Stimulated activated naive CD8-positive, alpha-beta T cell treated with anti-CD3 and anti-CD28 coated beads, Interleukin-15, Interleukin-2, amounts not matched to agents 100 ng/mL and 50 ng/mL, for 24 hours (primary cell): ENCODE measurements around the gene NPAS3.

Source experiments
- H3K27ac Mint-ChIP-seq: one replicate; pipeline ENCODE4 v1.8.0; 2021; ENCODE audit warnings: mild to moderate bottlenecking, mixed read lengths
- H3K27me3 Mint-ChIP-seq: one replicate; pipeline ENCODE4 v1.8.0; 2021; ENCODE audit warnings: mixed read lengths
- H3K36me3 Mint-ChIP-seq: one replicate; pipeline ENCODE4 v1.8.0; 2021; ENCODE audit warnings: low read depth, mixed read lengths
- H3K4me1 Mint-ChIP-seq: one replicate; pipeline ENCODE4 v1.8.0; 2021; ENCODE audit warnings: low read depth, mixed read lengths
- H3K4me3 Mint-ChIP-seq: one replicate; pipeline ENCODE4 v1.8.0; 2021; ENCODE audit warnings: mild to moderate bottlenecking, mixed read lengths
- H3K9me3 Mint-ChIP-seq: one replicate; pipeline ENCODE4 v1.8.0; 2021; ENCODE audit warnings: mixed read lengths

NPAS3 gene

DNA sequence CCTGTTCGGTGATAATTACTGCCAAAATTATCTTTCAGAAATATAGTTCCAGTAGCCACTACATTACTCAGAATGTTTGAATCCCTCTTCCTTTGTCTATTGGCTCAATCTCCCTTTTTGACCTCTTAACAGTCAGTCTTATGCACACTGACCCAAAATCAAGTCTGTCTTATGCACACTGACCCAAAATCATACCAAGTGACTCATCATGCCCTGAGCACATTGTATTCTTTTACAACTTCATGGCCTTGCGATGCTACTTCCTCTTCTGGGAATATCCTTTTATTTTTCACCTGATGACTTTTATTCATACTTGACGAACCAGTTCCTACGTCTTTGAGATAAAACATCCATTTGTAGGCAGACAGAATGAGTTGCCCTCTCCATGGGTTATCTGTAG is 182.3 kb downstream of the NPAS3 start:
- Mint-ChIP-seq H3K4me1 (no peaks in the 10 kb centered on the region), H3K36me3 (no peaks in the 10 kb centered on the region), H3K27me3 (no peaks in the 10 kb centered on the region), H3K9me3 (no peaks in the 10 kb centered on the region), H3K4me3 (no peak overlapping the region), H3K27ac (no peak overlapping the region)

DNA sequence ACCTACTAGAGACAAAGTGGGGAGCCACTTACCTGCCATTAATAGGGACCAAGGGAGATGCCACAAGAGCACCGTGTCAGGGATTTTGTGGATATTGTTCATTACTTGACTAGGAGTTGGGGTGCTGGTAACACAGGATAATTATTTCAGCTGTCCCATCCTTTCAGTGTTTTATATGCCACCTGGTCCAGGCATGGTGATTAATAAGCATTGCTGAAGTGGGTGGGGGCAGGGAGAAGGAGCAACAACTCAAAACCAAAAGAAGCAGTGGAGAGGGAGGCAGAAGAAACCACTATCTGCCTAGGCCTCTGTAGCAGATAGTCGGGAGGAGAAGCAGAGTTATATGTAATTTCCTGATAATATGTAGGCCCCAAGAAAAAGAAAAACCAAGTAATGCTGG is 184.6 kb downstream of the NPAS3 start:
- no peaks in the 10 kb centered on the region for H3K27me3 Mint-ChIP-seq
- no peaks in the 10 kb centered on the region for H3K36me3 Mint-ChIP-seq
- H3K9me3 Mint-ChIP-seq, result no peaks in the 10 kb centered on the region
- H3K4me1 Mint-ChIP-seq, result no peaks in the 10 kb centered on the region
- H3K4me3 Mint-ChIP-seq, result no peak overlapping the region
- no peak overlapping the region for H3K27ac Mint-ChIP-seq

DNA sequence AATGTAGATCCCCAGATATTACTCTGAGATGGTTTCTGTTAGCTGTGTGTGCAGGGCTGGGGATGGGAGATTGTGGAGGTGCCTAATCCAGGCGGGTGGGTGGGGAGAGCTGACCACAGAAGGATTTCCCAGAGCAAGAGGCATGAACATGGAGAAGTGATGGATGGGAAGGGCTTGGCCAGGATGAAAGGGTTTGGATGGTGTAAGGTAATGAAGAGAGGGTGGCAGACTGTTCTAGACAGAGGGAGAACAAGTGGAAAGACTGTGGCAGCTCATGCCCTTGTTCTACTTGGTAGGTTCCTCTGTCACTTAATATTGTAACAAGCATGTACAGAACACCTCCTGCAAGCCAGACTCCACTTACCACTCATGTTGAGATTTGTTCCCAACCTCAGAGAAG is 187.8 kb downstream of the NPAS3 start:
- Mint-ChIP-seq H3K4me3 (no peak overlapping the region), H3K4me1 (no peaks in the 10 kb centered on the region), H3K9me3 (no peaks in the 10 kb centered on the region), H3K27me3 (no peaks in the 10 kb centered on the region), H3K36me3 (no peaks in the 10 kb centered on the region), H3K27ac (no peak overlapping the region)

DNA sequence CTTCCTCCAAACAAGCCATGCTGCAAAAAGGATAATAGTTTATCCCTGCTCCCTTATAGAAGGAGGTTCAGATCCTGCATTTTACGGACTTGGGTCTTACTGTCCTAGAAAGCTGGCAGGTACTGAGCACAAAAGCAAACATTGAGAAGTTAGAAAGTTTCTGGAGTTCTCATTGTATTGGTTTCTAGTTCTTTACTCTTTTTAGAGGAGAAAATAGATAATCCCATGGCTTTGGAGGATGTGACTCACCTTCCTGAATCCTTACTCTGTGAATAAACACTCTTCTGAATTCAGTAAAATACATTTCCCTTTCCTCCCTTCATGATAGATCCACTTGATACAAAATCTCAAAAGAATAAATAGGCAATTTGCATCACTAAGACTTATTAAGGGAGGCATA is 188.9 kb downstream of the NPAS3 start:
- no peaks in the 10 kb centered on the region for H3K36me3 Mint-ChIP-seq
- peaks cover 7% of the 10 kb centered on the region for H3K9me3 Mint-ChIP-seq
- no peaks in the 10 kb centered on the region for H3K27me3 Mint-ChIP-seq
- no peak overlapping the region for H3K27ac Mint-ChIP-seq
- H3K4me1 Mint-ChIP-seq, result no peaks in the 10 kb centered on the region
- no peak overlapping the region for H3K4me3 Mint-ChIP-seq

DNA sequence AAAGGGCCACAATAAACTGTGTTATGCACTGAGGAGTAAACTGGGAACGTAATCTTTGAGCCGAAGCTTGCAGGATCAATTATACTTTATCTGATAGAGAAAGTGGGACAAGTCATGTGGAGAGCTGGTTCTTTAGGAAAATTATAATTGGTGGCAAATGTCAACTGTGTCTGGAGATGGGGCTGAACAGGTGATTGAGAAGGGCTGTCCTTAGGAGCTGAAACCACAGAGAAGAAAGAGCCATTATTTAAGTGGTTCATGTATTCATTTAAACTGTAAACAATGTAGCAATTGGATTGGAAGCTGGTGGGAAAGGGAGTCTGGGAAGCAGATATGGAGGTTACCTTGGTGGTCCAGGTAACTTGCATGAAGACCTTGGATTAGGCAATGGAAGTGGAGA is 193.1 kb downstream of the NPAS3 start:
- H3K27ac Mint-ChIP-seq, result no peak overlapping the region
- H3K36me3 Mint-ChIP-seq, result no peaks in the 10 kb centered on the region
- H3K27me3 Mint-ChIP-seq, result no peaks in the 10 kb centered on the region
- H3K4me3 Mint-ChIP-seq, result no peak overlapping the region
- H3K4me1 Mint-ChIP-seq, result no peaks in the 10 kb centered on the region
- peaks cover 7% of the 10 kb centered on the region for H3K9me3 Mint-ChIP-seq

DNA sequence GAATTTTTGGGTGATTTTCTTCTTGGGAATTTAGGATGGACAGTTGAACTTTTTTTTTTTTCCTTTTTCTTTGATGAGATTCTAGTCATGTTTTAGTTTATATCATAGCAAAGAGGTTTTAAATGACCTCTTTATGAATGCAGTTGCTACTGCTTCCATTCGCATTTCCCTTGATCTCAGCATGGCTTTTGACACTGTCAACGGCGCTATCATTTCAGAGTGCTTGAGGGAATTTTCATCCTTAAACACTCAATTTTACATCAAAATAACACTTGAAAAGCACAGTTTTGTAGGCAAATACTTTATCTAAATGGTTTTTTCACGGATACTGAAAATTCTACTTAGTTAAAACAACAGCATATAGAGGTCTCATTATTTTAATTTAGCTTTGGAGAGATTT is 195.5 kb downstream of the NPAS3 start:
- Mint-ChIP-seq H3K27ac (no peak overlapping the region), H3K36me3 (no peaks in the 10 kb centered on the region), H3K4me1 (no peaks in the 10 kb centered on the region), H3K4me3 (no peak overlapping the region), H3K27me3 (no peaks in the 10 kb centered on the region), H3K9me3 (peaks cover 7% of the 10 kb centered on the region)

DNA sequence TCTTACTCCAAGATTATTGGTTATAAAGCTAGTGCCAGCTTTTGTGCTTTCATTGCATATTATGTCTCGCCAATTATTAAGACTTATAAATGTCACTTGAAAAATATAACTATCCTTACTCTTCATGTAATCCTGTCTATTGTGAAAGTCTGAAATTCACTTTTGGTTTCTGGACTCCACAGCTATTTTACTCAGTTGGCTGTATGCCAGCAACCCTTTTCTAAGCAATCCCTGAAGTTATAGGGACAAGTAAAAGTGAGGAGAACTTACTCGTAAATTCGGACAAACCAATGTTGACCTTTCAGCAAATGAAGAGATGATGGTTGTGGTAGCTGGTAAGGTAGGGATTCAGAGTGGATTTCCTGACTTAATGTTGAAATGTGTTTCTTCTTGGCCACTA is 196.3 kb downstream of the NPAS3 start:
- no peaks in the 10 kb centered on the region for H3K27me3 Mint-ChIP-seq
- no peak overlapping the region for H3K27ac Mint-ChIP-seq
- no peaks in the 10 kb centered on the region for H3K36me3 Mint-ChIP-seq
- H3K4me3 Mint-ChIP-seq, result no peak overlapping the region
- H3K9me3 Mint-ChIP-seq, result peaks cover 7% of the 10 kb centered on the region
- H3K4me1 Mint-ChIP-seq, result no peaks in the 10 kb centered on the region

DNA sequence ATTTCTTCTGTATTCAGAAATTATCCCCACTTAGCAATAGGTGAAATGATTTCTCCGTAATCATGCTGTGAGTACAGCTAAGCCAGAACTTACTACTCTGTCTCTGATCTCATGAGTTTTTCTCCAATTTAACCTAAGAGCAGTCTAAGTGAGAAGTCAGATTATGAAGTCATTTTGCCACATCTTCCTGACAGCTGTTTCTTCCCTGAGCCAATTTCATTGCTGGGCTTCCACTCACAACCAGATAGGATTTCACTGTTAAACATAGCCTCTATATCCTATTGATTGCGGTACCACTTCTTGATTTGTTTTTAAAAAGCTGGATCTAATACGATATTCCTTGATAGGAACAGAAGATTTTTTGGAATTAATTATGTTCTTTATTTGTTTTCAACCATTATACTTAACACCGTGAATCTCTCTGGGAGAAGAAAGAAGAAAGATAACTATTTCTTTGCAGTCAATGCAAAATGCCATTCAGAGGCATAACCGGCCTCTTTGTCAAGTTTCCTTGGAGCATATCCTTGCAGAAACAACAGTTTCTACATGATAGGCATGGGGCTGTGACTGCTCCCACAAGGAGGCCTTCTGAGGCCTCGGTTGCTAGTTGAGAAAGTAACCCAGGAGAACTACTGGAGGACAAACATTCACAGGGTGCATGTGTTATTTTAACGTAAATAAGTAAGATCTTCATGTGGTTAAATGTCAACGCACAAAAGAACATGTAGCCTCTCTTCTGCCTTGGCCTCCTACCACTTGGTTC is 212.2 kb downstream of the NPAS3 start:
- Mint-ChIP-seq H3K27me3 (no peaks in the 10 kb centered on the region), H3K4me1 (no peaks in the 10 kb centered on the region), H3K9me3 (peaks cover 11% of the 10 kb centered on the region)

DNA sequence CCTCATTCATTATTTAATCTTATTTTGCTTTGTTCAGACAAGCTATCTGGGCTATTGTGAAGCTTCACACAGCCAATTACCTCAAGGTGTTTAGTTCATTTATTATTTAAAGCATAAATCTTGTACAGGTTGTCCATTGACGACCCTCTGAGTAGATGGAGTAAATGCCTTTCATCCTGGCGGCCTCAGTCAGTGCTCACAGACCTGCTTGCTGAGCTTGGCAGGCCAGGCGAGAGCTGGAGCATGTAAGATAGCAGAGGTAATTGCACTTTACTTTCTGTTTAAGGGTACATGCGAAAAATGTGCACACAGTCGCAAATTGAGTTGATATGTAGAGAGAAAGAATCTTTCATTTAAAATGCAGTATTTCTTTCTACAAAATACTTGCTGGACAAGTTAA is 224.4 kb downstream of the NPAS3 start:
- no peaks in the 10 kb centered on the region for H3K4me1 Mint-ChIP-seq
- no peaks in the 10 kb centered on the region for H3K9me3 Mint-ChIP-seq
- no peaks in the 10 kb centered on the region for H3K36me3 Mint-ChIP-seq
- H3K4me3 Mint-ChIP-seq, result no peak overlapping the region
- H3K27me3 Mint-ChIP-seq, result no peaks in the 10 kb centered on the region
- no peak overlapping the region for H3K27ac Mint-ChIP-seq

More for the DNA sequence above, 212.2 kb downstream of the NPAS3 start:
- H3K4me3 Mint-ChIP-seq, result no peak overlapping the region
- H3K27ac Mint-ChIP-seq, result no peak overlapping the region
- H3K36me3 Mint-ChIP-seq, result no peaks in the 10 kb centered on the region

DNA sequence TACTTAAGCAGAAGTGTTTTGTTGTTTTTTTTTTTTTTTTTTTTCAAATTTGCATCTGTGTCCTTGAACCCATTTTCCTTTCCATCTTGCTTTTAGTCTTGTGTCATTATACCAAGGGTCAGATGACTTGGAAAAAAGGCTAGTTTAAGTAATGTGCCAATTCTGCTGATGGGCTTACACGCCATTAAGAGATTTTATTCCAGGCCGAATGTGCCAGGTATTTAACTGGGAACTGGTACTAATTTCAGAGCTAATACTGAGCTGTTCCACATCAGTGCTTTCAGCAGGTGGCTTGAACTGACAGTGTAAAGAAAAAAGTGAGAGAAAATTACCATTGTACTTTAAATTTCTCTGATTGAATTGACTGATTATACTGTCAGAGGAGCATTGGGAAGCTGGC is 224.9 kb downstream of the NPAS3 start:
- no peaks in the 10 kb centered on the region for H3K9me3 Mint-ChIP-seq
- H3K27me3 Mint-ChIP-seq, result no peaks in the 10 kb centered on the region
- H3K27ac Mint-ChIP-seq, result no peak overlapping the region
- H3K4me3 Mint-ChIP-seq, result no peak overlapping the region
- no peaks in the 10 kb centered on the region for H3K4me1 Mint-ChIP-seq
- no peaks in the 10 kb centered on the region for H3K36me3 Mint-ChIP-seq

DNA sequence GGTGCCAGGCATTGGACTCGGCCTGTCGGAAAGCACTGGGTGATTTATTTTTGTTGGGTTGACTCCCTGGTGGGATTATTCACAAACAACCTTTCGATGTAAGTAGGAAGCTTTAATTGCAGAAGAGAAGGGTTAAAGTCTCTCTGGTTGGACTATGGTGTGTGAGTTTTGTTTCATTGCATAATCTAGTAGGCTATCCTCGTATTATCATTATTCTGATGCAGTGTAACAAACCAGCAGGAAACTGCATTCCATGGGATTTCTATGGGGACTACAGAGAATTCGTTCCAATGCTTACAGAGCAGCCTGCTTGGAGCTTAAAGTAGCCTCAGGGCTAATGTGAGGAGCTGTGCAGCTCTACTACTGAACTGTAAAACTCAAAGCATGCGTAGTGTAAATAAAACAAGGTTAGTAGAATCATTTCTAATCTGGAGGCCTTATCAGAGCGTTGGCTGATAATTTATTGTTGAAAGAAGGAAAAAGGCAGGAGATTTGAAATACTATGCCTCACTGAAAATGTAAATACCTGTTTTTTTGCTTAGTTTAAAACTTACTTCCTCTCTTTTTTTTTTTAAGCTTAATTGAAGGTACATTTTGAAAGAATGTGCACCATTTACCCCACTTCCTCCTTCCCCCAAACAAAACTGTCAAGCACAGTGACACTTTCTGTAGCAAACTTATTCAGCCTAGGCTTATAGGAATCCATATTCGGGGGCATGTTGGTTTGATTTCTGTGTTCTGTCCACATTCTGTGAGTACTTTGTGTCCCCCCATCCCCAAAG is 226.7 kb downstream of the NPAS3 start:
- Mint-ChIP-seq H3K4me1 (no peaks in the 10 kb centered on the region), H3K27ac (no peak overlapping the region), H3K27me3 (no peaks in the 10 kb centered on the region), H3K36me3 (no peaks in the 10 kb centered on the region), H3K4me3 (no peak overlapping the region), H3K9me3 (no peaks in the 10 kb centered on the region)

DNA sequence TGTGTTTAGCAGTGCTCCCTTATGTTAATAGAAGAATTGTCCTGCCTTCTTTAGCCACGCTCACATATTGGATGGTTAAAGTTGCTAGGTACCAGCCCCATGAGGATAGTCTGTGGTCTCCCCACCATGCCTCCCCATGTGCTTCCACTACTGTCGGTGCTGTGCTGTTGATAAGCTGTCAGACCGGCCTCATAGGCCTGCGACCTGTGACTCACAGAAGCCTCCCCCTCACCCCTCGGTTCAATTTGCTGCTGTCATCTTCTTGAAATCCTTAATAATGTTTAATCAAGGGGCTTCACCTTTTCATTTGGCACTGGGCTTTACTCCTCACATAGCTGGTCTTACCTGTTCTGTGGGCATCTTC is 227.2 kb downstream of the NPAS3 start:
- Mint-ChIP-seq H3K4me1 (no peaks in the 10 kb centered on the region), H3K36me3 (no peaks in the 10 kb centered on the region), H3K27ac (no peak overlapping the region), H3K27me3 (no peaks in the 10 kb centered on the region), H3K9me3 (peaks cover 4% of the 10 kb centered on the region), H3K4me3 (no peak overlapping the region)

DNA sequence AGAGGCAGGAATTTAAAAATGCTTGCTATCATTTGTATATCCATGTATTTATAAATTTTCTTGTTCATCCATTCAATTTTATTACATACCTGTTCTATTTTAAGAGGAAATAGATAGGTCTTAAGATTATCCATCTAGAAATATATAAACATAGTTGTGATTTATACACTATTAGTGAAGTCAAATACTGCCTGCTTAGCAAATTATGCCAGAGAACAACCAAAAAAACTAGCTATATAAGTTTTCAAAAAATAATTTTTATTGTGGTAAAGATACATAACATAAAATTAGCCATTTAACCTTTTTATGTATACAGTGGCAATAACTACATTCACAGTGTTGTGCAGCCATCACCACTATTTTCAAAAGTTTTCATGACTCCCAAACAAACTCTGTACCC is 237.3 kb downstream of the NPAS3 start:
- Mint-ChIP-seq H3K27me3 (no peaks in the 10 kb centered on the region), H3K36me3 (no peaks in the 10 kb centered on the region), H3K9me3 (no peaks in the 10 kb centered on the region), H3K4me3 (no peak overlapping the region), H3K4me1 (no peaks in the 10 kb centered on the region), H3K27ac (no peak overlapping the region)

DNA sequence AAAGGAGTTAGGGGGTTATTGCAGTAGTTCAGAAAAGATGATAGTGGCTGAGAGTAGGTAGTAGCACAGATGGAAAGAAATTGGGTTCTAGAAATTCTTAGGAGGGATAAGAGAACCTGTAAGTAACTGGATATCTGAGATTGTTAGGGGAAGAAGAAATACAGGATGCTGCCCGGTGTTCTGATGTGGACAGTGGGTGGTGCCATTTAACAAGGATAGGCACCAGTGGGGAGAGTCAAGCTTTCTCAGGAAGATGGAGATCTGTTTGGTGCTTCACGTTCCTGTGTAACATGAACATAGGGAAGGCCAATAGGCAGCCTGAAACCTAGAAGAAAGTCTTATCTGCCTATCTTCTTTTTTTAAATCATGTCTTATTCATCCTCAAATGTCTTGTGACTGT is 245.9 kb downstream of the NPAS3 start:
- Mint-ChIP-seq H3K4me3 (no peak overlapping the region), H3K9me3 (no peaks in the 10 kb centered on the region), H3K4me1 (no peaks in the 10 kb centered on the region), H3K27ac (no peak overlapping the region), H3K27me3 (no peaks in the 10 kb centered on the region), H3K36me3 (no peaks in the 10 kb centered on the region)

DNA sequence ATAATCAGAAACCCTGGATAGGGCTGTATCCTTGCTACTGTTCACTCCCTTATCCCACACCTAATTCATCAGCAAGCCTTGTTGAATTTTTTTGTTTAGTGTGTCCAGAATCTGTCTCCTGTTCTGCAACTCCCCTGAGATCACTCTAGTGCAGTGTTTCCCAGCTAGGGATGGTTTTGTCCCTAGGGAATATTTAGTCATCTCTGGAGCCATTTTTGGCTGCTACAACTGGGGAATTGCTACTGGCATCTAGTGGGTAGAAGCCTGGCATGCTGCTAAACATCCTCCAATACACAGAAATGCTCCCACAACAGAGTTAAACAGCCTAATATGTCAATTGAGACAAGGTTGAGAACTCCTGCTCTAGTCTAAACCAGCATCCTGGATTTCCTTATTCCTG is 248.0 kb downstream of the NPAS3 start:
- Mint-ChIP-seq H3K4me1 (no peaks in the 10 kb centered on the region), H3K36me3 (no peaks in the 10 kb centered on the region), H3K9me3 (no peaks in the 10 kb centered on the region), H3K4me3 (no peak overlapping the region), H3K27ac (no peak overlapping the region), H3K27me3 (no peaks in the 10 kb centered on the region)

DNA sequence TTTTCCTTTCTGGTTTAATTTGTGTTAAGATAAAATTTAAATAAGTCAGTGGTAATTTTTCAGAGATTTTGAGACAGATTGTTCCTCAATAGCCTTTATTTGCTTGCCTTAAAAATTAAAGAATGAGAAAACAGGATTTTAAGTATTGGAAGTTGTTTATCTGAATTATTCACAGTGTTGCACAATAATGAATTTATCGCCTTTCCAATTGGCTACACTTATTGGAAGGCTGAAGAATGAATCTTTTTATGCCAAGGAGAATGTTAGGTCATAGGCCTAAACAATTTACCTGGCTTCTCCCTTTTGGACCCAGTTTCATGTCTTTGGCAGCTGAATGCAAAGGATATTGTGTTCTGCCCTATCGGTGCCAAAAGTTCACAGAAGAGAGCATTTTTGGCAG is 250.2 kb downstream of the NPAS3 start:
- H3K4me1 Mint-ChIP-seq, result no peaks in the 10 kb centered on the region
- no peak overlapping the region for H3K4me3 Mint-ChIP-seq
- no peak overlapping the region for H3K27ac Mint-ChIP-seq
- H3K36me3 Mint-ChIP-seq, result no peaks in the 10 kb centered on the region
- H3K27me3 Mint-ChIP-seq, result no peaks in the 10 kb centered on the region
- no peaks in the 10 kb centered on the region for H3K9me3 Mint-ChIP-seq
